Stimulated activated CD4-positive, alpha-beta T cell treated with anti-CD3 and anti-CD28 coated beads, Interleukin-2, amount 100 ng/mL, for 24 hours (primary cell): ENCODE data around the gene TTC39C.

ENCODE experiments used
- DNase-seq, 2 donors: peaks; one replicate each; pipeline ENCODE4 v3.0.0-alpha.2; 2020

TTC39C gene

GRCh38 chr18:24014062-24014985 is at the start of gene TTC39C:
TSS of gene TTC39C (plus strand) at chr18:24014754. CDS start at chr18:24014872, 118 bp downstream.
- DNase-seq: peak; percentile 85 to 87

GRCh38 chr18:23966909-23967308 is 47.6 kb upstream of the TTC39C start:
- DNase-seq: no peak

- DNase-seq: no peak
These were observed 47.0 kb upstream of the TTC39C start for GRCh38 chr18:23967321-23968089.

- DNase-seq: no peak
These were observed 45.6 kb upstream of the TTC39C start for GRCh38 chr18:23968638-23969604.

GRCh38 chr18:23969664-23970063 is 44.9 kb upstream of the TTC39C start:
- no peak for DNase-seq

GRCh38 chr18:23970161-23971096 is 44.1 kb upstream of the TTC39C start:
- peak; percentile 35 to 61 for DNase-seq

GRCh38 chr18:23971097-23971440 is 43.5 kb upstream of the TTC39C start:
- DNase-seq: no peak

- no peak for DNase-seq
These were observed 42.8 kb upstream of the TTC39C start for GRCh38 chr18:23971666-23972230.

- DNase-seq: peak in 1 of 2 donors; percentile 36
These were observed 42.1 kb upstream of the TTC39C start for GRCh38 chr18:23972453-23972852.

- DNase-seq: no peak
These were observed 37.5 kb upstream of the TTC39C start for GRCh38 chr18:23977103-23977502.

- DNase-seq: no peak
These were observed 36.7 kb upstream of the TTC39C start for GRCh38 chr18:23977719-23978483.

- no peak for DNase-seq
These were observed 33.1 kb upstream of the TTC39C start for GRCh38 chr18:23981369-23981980.

GRCh38 chr18:23982155-23983079 is 32.1 kb upstream of the TTC39C start:
- no peak for DNase-seq

GRCh38 chr18:23983112-23983511 is 31.4 kb upstream of the TTC39C start:
- DNase-seq: no peak

- no peak for DNase-seq
These were observed 27.8 kb upstream of the TTC39C start for GRCh38 chr18:23986600-23987359.

GRCh38 chr18:23990474-23991410 is 23.8 kb upstream of the TTC39C start:
- DNase-seq: no peak
